Common myeloid progenitor, CD34-positive (primary cell): ENCODE results near the gene WASF2.
A peak's percentile ranks its signal among the peaks of the same experiment; 100 is the strongest.

Experiments
- CTCF ChIA-PET: fragments of 350-600 bp; sonication (Branson Sonifier 250); formaldehyde crosslinking; loops from one replicate; lab custom pipeline; 2021; ENCODE audit warnings: antibody characterized with exemption; lab: Charles Lee
- POLR2A ChIA-PET: fragments of 350-600 bp; sonication (Branson Sonifier 250); formaldehyde crosslinking; loops from one replicate; lab custom pipeline; 2021; ENCODE audit warnings: antibody characterized with exemption; lab: Charles Lee
- DNase-seq, 3 donors: peaks; one replicate each; pipeline versions ENCODE4 v3.0.0 to v3.0.0-alpha.2; 2013
- H3K27ac ChIP-seq, 2 experiments: 1 replicate in 1 of 2; 2 replicates in 1 of 2; pipeline ENCODE4 v1.7.0; 2013; ENCODE audit warnings: inconsistent platforms in 2 of 2, low read length in 2 of 2, mild to moderate bottlenecking in 2 of 2, low read depth in 1 of 2, moderate library complexity in 1 of 2; ENCODE audit not compliant: severe bottlenecking in 2 of 2, insufficient read depth in 1 of 2, poor library complexity in 1 of 2
- H3K27me3 ChIP-seq, 5 experiments: replicated peaks in 2 of 5; 1 replicate in 3 of 5; 2 replicates in 2 of 5; pipeline versions ENCODE4 v1.6.1 to v1.7.0; 2013; ENCODE audit warnings: low read length in 4 of 5, mild to moderate bottlenecking in 2 of 5, moderate library complexity in 2 of 5, inconsistent platforms in 1 of 5; ENCODE audit not compliant: insufficient read depth in 5 of 5, control insufficient read depth in 4 of 5
- H3K36me3 ChIP-seq, 4 experiments: 1 replicate in 2 of 4; 2 replicates in 2 of 4; pipeline versions ENCODE4 v1.6.1 to v1.7.0; 2013; ENCODE audit warnings: low read length in 3 of 4, control low read depth in 1 of 4, mild to moderate bottlenecking in 1 of 4; ENCODE audit not compliant: control insufficient read depth in 4 of 4, insufficient read depth in 4 of 4
- H3K4me1 ChIP-seq, 4 experiments: 1 replicate in 3 of 4; 2 replicates in 1 of 4; pipeline versions ENCODE4 v1.6.1 to v1.7.1; 2013; ENCODE audit warnings: low read length in 3 of 4, mild to moderate bottlenecking in 3 of 4, control low read depth in 1 of 4, inconsistent platforms in 1 of 4, moderate library complexity in 1 of 4; ENCODE audit not compliant: control insufficient read depth in 4 of 4, insufficient read depth in 4 of 4; ENCODE audit errors: control extremely low read depth in 1 of 4
- H3K4me3 ChIP-seq, 7 experiments: 1 replicate in 4 of 7; 2 replicates in 3 of 7; pipeline versions ENCODE4 v1.5.1 to v1.7.0; 2013; ENCODE audit warnings: mild to moderate bottlenecking in 7 of 7, low read length in 6 of 7, moderate library complexity in 6 of 7, inconsistent platforms in 2 of 7, low read depth in 2 of 7, control low read depth in 1 of 7; ENCODE audit not compliant: insufficient read depth in 4 of 7, control insufficient read depth in 1 of 7; ENCODE audit errors: extremely low read depth in 1 of 7
- H3K9me3 ChIP-seq, 5 experiments: 1 replicate in 4 of 5; 2 replicates in 1 of 5; pipeline versions ENCODE4 v1.6.1 to v1.7.1; 2013; ENCODE audit warnings: low read length in 4 of 5, mild to moderate bottlenecking in 2 of 5, inconsistent platforms in 1 of 5, low read depth in 1 of 5, moderate library complexity in 1 of 5; ENCODE audit not compliant: control insufficient read depth in 4 of 5, insufficient read depth in 2 of 5; ENCODE audit errors: control extremely low read depth in 1 of 5
- WGBS: methylation state at CpG from one replicate; pipeline ENCODE4 v1.1.5; 2013; ENCODE audit not compliant: insufficient coverage; 5-methylcytosine and 5-hydroxymethylcytosine counted together

Gene WASF2

GRCh38 chr1:27429029-27429425 is 60.9 kb downstream of the WASF2 start:
- ChIA-PET POLR2A (interaction anchor here (0.6 to 1.8 kb wide), 4 partner anchors 10 to 204 kb away, joined by 3 to 6 read pairs (median 4); no protein-coding TSS in a partner anchor), CTCF (interaction anchor here (0.9 to 9.8 kb wide), 8 partner anchors 10 to 234 kb away, joined by 3 to 119 read pairs (median 4); no protein-coding TSS in a partner anchor)
- DNase-seq = no peak
- Histone ChIP-seq H3K9me3 (no peaks in the 10 kb centered on the region), H3K36me3 (peaks cover 0 to 22% (median 5%) of the 10 kb centered on the region in 4 experiments), H3K4me3 (peak overlapping the region in 6 of 7 experiments; percentile 16 to 68 (median 26)), H3K27me3 (no peaks in the 10 kb centered on the region), H3K4me1 (peaks cover 53 to 93% (median 90%) of the 10 kb centered on the region in 4 experiments), H3K27ac (peak overlapping the region; percentile 71 to 79)
- WGBS = 38% methylated on average over 1 of the region's 2 CpGs

DNA sequence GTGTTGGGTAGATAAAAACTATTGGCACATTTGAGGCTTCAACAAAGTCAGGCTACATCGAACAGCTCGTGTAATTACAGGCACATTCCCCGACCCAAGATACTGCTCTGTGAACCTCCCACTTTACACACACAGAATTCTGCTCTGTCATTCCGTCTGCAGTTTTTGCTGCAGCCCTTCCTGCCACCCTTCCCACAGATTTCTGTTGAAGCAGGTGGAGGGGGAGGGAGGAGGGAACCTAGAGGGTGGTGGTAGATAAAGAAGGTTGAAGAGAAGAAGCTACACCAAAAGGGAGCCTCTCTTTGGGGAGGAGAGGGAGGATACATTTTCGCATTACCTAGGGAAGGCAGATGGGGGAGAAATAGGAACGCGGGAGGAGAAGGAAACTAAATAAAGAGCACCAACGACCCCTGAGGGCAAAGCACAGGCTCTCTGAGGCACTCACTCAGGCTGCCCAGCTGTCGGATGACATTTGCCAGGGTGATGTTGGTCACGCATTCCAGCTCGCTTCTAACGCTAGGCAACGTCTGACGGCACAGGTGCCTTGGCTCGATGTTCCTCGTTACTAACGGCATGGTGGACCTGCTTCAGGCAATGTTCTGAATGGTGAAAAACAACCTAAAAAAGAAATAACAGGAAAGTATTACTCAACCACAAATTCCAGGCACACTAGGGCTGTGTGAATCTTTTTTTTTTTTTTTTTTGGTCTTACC is 61.5 kb downstream of the WASF2 start:
- H3K36me3 ChIP-seq = peaks cover 0 to 22% (median 6%) of the 10 kb centered on the region in 4 experiments
- no peaks in the 10 kb centered on the region for H3K9me3 ChIP-seq
- DNase-seq = peak; percentile 80 to 93 (median 92)
- H3K27ac ChIP-seq = peak overlapping the region; percentile 71 to 79
- H3K27me3 ChIP-seq = no peaks in the 10 kb centered on the region
- H3K4me1 ChIP-seq = peaks cover 48 to 93% (median 88%) of the 10 kb centered on the region in 4 experiments
- CTCF ChIA-PET = interaction anchor here (0.9 to 9.8 kb wide), 14 partner anchors 11 to 234 kb away, joined by 3 to 119 read pairs (median 4); no protein-coding TSS in a partner anchor
- 0% methylated on average over 10 of the region's 17 CpGs for WGBS
- H3K4me3 ChIP-seq = peak overlapping the region; percentile 16 to 68 (median 32)
- POLR2A ChIA-PET = interaction anchor here (0.6 to 1.8 kb wide), 4 partner anchors 10 to 205 kb away, joined by 3 to 6 read pairs (median 4); no protein-coding TSS in a partner anchor

- DNase-seq = no peak
- peak overlapping the region in 5 of 7 experiments; percentile 11 to 68 (median 43) for H3K4me3 ChIP-seq
- peaks cover 0 to 19% (median 6%) of the 10 kb centered on the region in 4 experiments for H3K36me3 ChIP-seq
- ChIA-PET CTCF (interaction anchor here (0.8 to 9.8 kb wide), 16 partner anchors 11 to 235 kb away, joined by 3 to 119 read pairs (median 4); no protein-coding TSS in a partner anchor), POLR2A (interaction anchor here (0.5 to 1.8 kb wide), 3 partner anchors 11 to 25 kb away, joined by 3 to 6 read pairs (median 4); no protein-coding TSS in a partner anchor)
- no CpG with 5 or more reads among the region's 2 CpGs for WGBS
- no peaks in the 10 kb centered on the region for H3K9me3 ChIP-seq
- no peaks in the 10 kb centered on the region for H3K27me3 ChIP-seq
- H3K27ac ChIP-seq = peak overlapping the region; percentile 71 to 79
- peaks cover 46 to 90% (median 85%) of the 10 kb centered on the region in 4 experiments for H3K4me1 ChIP-seq
These were observed 62.1 kb downstream of the WASF2 start for GRCh38 chr1:27427816-27428315.

DNA sequence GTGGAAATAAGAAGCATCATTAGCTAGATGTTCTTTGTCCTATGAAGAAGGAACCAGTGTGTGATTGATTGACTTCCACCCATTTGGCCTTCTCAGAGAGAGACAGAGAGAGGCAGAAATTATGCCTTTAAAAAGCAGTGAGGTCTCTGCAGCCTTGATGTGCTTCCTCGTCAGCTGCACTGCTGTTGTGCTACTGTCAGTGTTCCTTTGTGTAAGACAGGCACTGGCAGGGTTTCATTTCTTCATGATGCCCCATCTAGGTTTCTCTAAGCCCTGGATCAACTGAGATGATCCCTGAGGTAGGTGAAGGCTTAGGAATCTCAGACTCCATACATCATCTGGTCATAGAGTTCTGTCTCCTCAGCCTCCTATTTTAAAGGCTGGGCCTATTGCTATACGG is 62.6 kb downstream of the WASF2 start:
- H3K36me3 ChIP-seq = peaks cover 0 to 19% (median 6%) of the 10 kb centered on the region in 4 experiments
- no CpG with 5 or more reads among the region's 2 CpGs for WGBS
- CTCF ChIA-PET = interaction anchor here (0.8 to 9.8 kb wide), 16 partner anchors 12 to 235 kb away, joined by 3 to 119 read pairs (median 4); no protein-coding TSS in a partner anchor
- H3K4me3 ChIP-seq = peak overlapping the region in 4 of 7 experiments; percentile 20 to 68 (median 38)
- peaks cover 43 to 91% (median 82%) of the 10 kb centered on the region in 4 experiments for H3K4me1 ChIP-seq
- no peaks in the 10 kb centered on the region for H3K27me3 ChIP-seq
- peak overlapping the region in 1 of 2 experiments; percentile 79 for H3K27ac ChIP-seq
- POLR2A ChIA-PET = interaction anchor here (0.5 kb wide), 2 partner anchors 23 to 26 kb away, joined by 3 to 4 read pairs; no protein-coding TSS in a partner anchor
- DNase-seq = peak in 1 of 3 donors; percentile 33
- H3K9me3 ChIP-seq = no peaks in the 10 kb centered on the region

DNA sequence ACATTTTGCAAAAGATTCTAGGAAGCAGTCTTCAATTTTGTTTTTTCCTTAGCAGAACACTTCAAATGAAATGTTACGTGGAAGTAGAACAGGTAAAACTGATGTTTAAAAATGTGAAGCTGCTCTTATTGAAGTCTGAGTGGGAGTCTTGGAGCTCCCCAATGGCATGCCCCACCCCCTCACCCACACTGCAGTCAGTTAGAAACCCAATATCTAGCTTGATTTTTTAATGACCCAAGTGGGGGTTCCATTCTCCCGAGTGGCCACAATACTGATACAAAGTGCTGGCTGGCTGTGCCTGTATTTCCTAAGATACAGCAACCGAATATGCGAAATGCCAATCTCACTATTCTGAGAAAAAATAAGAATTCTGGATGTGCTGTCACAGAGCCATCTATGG is 66.3 kb downstream of the WASF2 start:
- POLR2A ChIA-PET = no interaction called here
- CTCF ChIA-PET = interaction anchor here (0.6 to 9.8 kb wide), 8 partner anchors 9 to 184 kb away, joined by 3 to 119 read pairs (median 5); no protein-coding TSS in a partner anchor
- H3K4me1 ChIP-seq = peaks cover 19 to 70% (median 54%) of the 10 kb centered on the region in 4 experiments

DNA sequence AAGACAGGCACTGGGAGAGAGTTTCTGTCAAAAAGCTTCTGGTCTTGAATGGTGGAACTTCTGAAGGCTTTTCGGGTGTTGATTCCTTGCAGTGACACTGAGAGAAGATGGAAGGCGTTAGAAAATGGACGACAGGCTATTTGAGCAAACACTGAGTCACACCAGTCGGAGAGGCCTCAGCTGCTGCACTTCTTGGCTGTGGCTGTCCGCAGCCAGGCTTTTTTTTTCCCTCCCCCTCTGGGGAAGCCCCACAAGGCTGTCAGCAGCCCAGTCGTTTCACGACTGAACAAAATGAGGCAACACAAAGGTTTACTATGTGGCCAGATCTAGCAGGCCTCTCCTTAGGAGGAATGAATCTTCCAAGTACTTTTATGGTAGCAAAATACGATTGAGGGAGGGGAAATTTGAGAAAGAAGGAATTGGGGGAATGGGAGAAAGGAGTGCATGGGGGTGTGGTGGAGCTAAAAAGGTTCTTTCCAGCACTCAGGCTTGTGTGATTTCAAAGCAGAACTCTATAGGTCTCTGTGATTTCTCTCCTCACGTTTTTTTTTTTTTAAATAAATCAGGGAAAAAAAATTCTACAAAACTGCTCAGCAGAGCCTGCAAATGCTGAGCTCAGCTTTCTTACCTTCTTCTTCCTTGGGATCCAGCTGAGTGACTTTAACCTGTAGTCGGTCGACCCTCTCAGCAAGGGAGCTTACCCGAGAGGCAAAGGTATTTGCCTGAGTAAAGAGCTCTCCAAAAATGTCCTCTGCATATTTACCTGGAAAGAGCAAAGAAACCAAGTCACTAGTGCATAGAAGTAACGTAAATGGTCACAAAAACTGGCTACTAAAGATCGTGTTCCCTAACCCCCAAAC is 71.4 kb downstream of the WASF2 start:
- H3K27ac ChIP-seq = no peak overlapping the region
- 84% methylated on average over 10 of the region's 14 CpGs for WGBS
- DNase-seq = no peak
- H3K9me3 ChIP-seq = no peaks in the 10 kb centered on the region
- peaks cover 4 to 41% (median 23%) of the 10 kb centered on the region in 4 experiments for H3K4me1 ChIP-seq
- no peak overlapping the region for H3K4me3 ChIP-seq
- peaks cover 18 to 51% (median 35%) of the 10 kb centered on the region in 4 experiments for H3K36me3 ChIP-seq
- H3K27me3 ChIP-seq = no peaks in the 10 kb centered on the region
- CTCF ChIA-PET = interaction anchor here (1.1 to 13.5 kb wide), 5 partner anchors 8 to 226 kb away, joined by 3 to 119 read pairs (median 4); no protein-coding TSS in a partner anchor
- POLR2A ChIA-PET = interaction anchor here (0.6 to 0.9 kb wide), 2 partner anchors 12 to 18 kb away, joined by 3 read pairs; no protein-coding TSS in a partner anchor

More for the DNA sequence above, 66.3 kb downstream of the WASF2 start:
- peak overlapping the region in 1 of 2 experiments; percentile 39 for H3K27ac ChIP-seq
- 96% methylated on average over 3 of the region's 4 CpGs for WGBS
- H3K36me3 ChIP-seq = peaks cover 0 to 20% (median 10%) of the 10 kb centered on the region in 4 experiments
- no peak overlapping the region for H3K4me3 ChIP-seq
- DNase-seq = no peak
- H3K9me3 ChIP-seq = no peaks in the 10 kb centered on the region
- H3K27me3 ChIP-seq = no peaks in the 10 kb centered on the region
